Lower leg skin (tissue), 4 donors: ENCODE data around the gene SLC2A8. TPM values are rescaled to one million over a fixed set of nuclear protein-coding genes. Genes with fewer than 3 reads are reported as not detected.

Experiments used
- DNase-seq, 2 donors: peaks; one replicate each; pipeline ENCODE4 v3.0.0-alpha.2; 2019; ENCODE audit warnings: low spot score in 2 of 2
- H3K4me3 ChIP-seq: fragments of 200-600 bp; sonication (generic); 2 replicates; pipeline ENCODE4 v1.5.1; 2017; ENCODE audit warnings: mild to moderate bottlenecking, low read depth; ENCODE audit not compliant: poor library complexity, severe bottlenecking
- POLR2A ChIP-seq, 2 donors: fragments of 450-650 bp; IDR thresholded peaks; one replicate each; pipeline ENCODE4 v1.6.1; 2016 to 2017; ENCODE audit warnings: antibody characterized with exemption in 2 of 2, mild to moderate bottlenecking in 1 of 2, moderate library complexity in 1 of 2
- WGBS, 2 donors: methylation state at CpG; one replicate each; pipeline ENCODE4 v1.1.5; 2018; 5-methylcytosine and 5-hydroxymethylcytosine counted together
- intact Hi-C: fragments of 100-400 bp; cut with DNase I; formaldehyde crosslinking; loops from one replicate; pipeline ENCODE4 v1.15.0; 2023; ENCODE audit warnings: low total_unique reads
- total RNA-seq, 4 donors: library from RNA; depleted of rRNA; stranded (reverse); fragments of >200 nt; gene quantifications; one replicate each; pipeline ENCODE4 v1.1.0, GENCODE V29; 2016
- TF ChIP-seq, protein P1 (sequence below), 3 donors: fragments of 450-650 bp; IDR thresholded peaks; one replicate each; pipeline ENCODE4 v1.5.1; 2016; ENCODE audit warnings: antibody characterized with exemption in 3 of 3, mild to moderate bottlenecking in 3 of 3, moderate library complexity in 2 of 3

SLC2A8 gene
- total RNA-seq, 4 donors from 2014 or later, result 17.6 to 28.7 (median 23.6) TPM

DNA sequence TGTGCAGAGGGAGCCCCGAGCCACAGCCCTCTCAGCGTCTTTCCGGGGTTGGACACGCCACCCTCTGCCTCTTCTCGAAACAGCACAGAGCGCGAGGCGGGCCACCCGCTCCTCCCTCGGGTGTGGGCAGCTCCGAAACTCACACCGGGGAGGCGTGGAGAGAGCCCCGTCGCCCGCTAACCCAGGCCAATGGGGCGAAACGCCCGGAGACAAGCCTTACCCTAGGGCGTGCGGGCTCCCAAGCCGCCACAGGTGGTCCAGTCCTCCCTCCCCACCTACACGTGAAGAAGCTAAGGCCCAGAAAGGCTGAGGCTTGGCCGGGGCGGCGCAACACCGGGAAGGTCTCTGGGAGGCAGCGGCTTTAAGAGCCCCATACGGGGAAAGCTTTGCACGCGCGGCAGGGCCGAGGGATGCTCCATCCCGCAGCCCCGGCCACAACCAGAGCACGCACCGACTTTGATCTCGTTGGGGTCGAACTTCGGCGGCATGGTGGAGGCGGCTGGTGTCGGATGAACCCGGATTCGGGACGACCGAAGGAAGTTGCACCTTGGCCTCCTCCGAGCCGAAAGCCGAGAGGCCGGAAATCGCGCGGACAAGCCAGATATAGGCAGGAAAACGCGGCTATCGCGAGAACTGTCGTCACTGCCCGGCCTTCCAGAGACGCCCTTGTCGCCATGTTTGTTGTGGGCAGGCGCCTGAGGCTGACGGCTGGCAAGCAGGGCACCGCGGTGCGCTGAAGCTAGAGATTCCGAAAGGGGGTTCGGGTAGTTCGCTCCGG is 54.0 kb downstream of the SLC2A8 start, which contains the start of the genes LRSAM1 and RPL12:
Gene LRSAM1, plus strand, starts transcription at position 681 of the 778 bp plus-strand sequence. CDS start 3,018 bp downstream, outside the sequence.
Gene RPL12, minus strand, starts transcription at position 577 of the 778 bp plus-strand sequence. Its CDS starts 89 bp downstream, at position 488.
- 0% methylated on average over 56 to 62 of the region's 71 CpGs for WGBS, 2 donors
- intact Hi-C loops, result no loop called here
- TF ChIP-seq POLR2A (IDR thresholded peaks at IDR 0.05), result peak in 1 of 2 donors; percentile 98
- TF ChIP-seq, protein P1, sequence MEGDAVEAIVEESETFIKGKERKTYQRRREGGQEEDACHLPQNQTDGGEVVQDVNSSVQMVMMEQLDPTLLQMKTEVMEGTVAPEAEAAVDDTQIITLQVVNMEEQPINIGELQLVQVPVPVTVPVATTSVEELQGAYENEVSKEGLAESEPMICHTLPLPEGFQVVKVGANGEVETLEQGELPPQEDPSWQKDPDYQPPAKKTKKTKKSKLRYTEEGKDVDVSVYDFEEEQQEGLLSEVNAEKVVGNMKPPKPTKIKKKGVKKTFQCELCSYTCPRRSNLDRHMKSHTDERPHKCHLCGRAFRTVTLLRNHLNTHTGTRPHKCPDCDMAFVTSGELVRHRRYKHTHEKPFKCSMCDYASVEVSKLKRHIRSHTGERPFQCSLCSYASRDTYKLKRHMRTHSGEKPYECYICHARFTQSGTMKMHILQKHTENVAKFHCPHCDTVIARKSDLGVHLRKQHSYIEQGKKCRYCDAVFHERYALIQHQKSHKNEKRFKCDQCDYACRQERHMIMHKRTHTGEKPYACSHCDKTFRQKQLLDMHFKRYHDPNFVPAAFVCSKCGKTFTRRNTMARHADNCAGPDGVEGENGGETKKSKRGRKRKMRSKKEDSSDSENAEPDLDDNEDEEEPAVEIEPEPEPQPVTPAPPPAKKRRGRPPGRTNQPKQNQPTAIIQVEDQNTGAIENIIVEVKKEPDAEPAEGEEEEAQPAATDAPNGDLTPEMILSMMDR (IDR thresholded peaks at IDR 0.05), result no peak

DNA sequence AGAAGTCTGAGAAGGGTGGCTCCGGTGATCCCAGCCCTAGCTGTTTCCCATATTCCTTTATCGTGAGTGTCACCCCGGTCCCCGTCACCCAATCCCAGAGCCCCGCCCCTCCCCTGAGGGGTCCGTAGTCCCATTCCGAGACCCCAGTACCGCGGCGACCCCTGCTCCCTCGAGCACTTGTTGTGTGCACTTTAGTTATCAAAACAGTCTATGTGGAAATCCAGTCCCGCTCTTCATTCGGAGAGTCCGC is 54.6 kb downstream of the SLC2A8 start:
- 1 to 2% methylated on average over 13 to 14 of the region's 14 CpGs for WGBS, 2 donors
- no peak for DNase-seq
- H3K4me3 ChIP-seq, result peak overlapping the region; percentile 51
- no peak for TF ChIP-seq POLR2A (IDR thresholded peaks at IDR 0.05)
- TF ChIP-seq, protein P1 (IDR thresholded peaks at IDR 0.05), result no peak
- intact Hi-C loops, result no loop called here

More for the DNA sequence above, 54.0 kb downstream of the SLC2A8 start, which contains the start of the genes LRSAM1 and RPL12:
- peak within 1 kb of the TSS; percentile 97 for H3K4me3 ChIP-seq
- peak; percentile 96 to 100 for DNase-seq

DNA sequence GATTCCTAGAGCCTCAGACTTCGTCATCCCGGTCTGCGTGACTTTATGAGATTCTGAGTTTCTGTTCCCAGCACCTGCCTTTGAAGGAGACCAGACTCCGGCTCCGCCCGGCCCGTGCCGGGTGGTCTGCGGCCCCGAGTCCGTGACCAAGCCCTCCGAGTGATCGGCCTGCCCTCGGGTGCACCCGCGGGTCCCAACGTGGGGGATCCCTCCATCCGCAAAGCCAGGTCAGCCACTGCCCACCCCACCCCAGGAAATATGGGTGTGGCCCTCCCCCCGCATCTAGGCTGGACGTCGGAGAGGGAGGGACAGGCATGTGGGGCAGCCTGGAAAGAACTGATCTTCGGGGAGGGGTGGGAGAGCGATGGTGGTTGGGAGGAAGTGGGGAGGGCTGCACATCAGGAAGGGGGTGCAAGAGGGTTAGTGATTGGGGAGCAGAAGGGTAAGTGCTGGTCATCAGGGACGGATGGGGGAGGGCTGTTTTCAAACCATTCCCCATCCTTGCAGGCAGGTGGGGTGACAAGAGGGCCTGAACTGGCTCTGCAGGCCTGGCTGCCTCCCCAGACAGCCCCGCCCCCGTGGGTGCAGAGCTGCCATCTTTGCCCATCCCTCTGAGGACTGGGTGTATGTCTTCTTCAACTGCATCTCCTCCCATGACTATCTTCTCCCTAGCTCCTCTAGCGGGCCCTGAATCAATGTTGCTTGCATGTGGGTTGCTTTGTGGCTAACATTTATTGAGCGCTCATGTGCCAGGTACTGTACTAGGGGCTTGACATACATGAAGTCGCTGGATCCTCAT is 55.1 kb downstream of the SLC2A8 start:
- no peak for TF ChIP-seq POLR2A (IDR thresholded peaks at IDR 0.05)
- TF ChIP-seq, protein P1 (IDR thresholded peaks at IDR 0.05), result no peak
- DNase-seq, result peak; percentile 29 to 91
- intact Hi-C loops, result no loop called here
- WGBS, 2 donors, result 9 to 11% methylated on average over 26 to 29 of the region's 29 CpGs
- peak overlapping the region; percentile 51 for H3K4me3 ChIP-seq

DNA sequence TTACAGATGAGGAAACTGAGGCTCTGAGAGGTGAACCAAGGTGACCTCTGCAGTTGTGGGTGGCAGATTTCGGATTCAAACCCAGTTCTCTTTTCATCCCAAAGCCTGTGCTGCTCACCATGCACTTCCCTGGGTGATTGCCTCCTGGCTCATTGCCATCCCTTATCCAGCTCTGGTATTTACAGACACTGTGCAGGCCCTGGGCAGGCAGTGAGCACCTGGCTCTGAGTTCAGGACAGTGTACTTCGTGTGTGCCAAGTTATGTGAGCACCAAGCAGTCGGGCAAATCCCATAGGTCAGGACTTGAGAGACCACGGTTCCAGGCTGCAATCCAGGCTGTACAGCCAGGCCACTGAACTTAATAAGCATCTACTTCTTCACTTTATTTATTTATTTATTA is 55.7 kb downstream of the SLC2A8 start:
- WGBS, 2 donors, result 58 to 72% methylated on average over 4 of the region's 4 CpGs
- intact Hi-C loops, result no loop called here
- no peak overlapping the region for H3K4me3 ChIP-seq
- DNase-seq, result peak in 1 of 2 donors; percentile 36
- TF ChIP-seq, protein P1 (IDR thresholded peaks at IDR 0.05), result no peak
- TF ChIP-seq POLR2A (IDR thresholded peaks at IDR 0.05), result no peak

DNA sequence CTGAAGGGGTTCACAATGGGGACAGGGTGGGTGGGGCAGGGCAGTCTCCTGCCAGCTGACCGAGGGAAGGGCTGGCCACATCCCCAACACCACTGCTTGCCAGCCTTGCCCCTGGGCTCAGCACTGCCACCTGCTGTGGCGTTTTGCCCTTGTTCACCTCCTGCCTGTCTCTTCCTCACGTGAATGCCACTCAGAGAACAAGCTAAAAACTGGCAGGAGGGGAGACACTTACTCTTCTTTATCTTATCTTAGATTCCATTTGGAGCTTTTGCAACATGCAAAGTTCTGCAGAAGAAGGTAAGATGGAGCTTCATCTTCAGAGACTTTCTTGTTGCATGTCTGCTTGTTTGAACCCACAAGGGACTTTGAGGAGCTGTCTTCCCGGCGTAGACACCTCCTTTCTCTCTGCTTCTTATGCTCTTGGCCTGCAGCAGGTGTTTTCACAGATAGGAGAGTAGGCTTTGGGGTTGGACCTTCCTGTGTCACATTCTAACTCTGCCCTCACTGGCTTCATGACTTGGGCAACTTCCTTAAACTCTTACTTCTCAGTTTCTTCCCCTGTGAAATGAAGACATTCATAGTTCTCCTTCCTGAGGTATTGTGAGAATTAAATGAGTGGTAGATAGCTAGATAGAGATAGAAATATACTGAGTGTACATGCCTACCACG is 58.5 kb downstream of the SLC2A8 start:
- WGBS, 2 donors, result 54 to 58% methylated on average over 6 of the region's 6 CpGs
- no peak for DNase-seq

More for the DNA sequence above, 58.5 kb downstream of the SLC2A8 start:
- intact Hi-C loops, result no loop called here
- H3K4me3 ChIP-seq, result no peak overlapping the region
- no peak for TF ChIP-seq POLR2A (IDR thresholded peaks at IDR 0.05)
- TF ChIP-seq, protein P1 (IDR thresholded peaks at IDR 0.05), result no peak
